GM19468 (cell line): ENCODE data around the gene PAQR4.

Experiments used
- ATAC-seq: cut with Tn5 transposase; IDR thresholded peaks from one replicate; pipeline ENCODE4 v1.9.1; 2021; ENCODE audit warnings: mild to moderate bottlenecking, moderate library complexity, moderate number of reproducible peaks; ENCODE audit not compliant: unreplicated experiment; ENCODE audit errors: extremely low read depth

PAQR4 gene

GRCh38 chr16:3000540-3000939 lies 31.4 kb downstream of the PAQR4 start:
- ATAC-seq, result no peak

GRCh38 chr16:3001316-3001715 lies 32.2 kb downstream of the PAQR4 start:
- no peak for ATAC-seq

- ATAC-seq, result peak; percentile 89
Measured at GRCh38 chr16:3003582-3004270, 34.6 kb downstream of the PAQR4 start.

- ATAC-seq, result no peak
Measured at GRCh38 chr16:3004319-3004718, 35.2 kb downstream of the PAQR4 start.

- no peak for ATAC-seq
Measured at GRCh38 chr16:3004781-3005284, 35.7 kb downstream of the PAQR4 start.

GRCh38 chr16:3007059-3007956 lies 38.2 kb downstream of the PAQR4 start:
- ATAC-seq, result no peak

GRCh38 chr16:3007957-3008689 lies 39.0 kb downstream of the PAQR4 start:
- ATAC-seq, result no peak

GRCh38 chr16:3008690-3009037 lies 39.5 kb downstream of the PAQR4 start:
- ATAC-seq, result no peak

- ATAC-seq, result no peak
Measured at GRCh38 chr16:3009568-3010390, 40.6 kb downstream of the PAQR4 start.

GRCh38 chr16:3010510-3010909 lies 41.4 kb downstream of the PAQR4 start:
- no peak for ATAC-seq

- ATAC-seq, result no peak
Measured at GRCh38 chr16:3012246-3012645, 43.1 kb downstream of the PAQR4 start.

GRCh38 chr16:3012828-3013420 lies 43.8 kb downstream of the PAQR4 start, which contains the start of gene CLDN9:
Gene CLDN9 (plus strand): TSS chr16:3012923. CDS start chr16:3013363, 440 bp downstream.
- ATAC-seq, result no peak

- no peak for ATAC-seq
Measured at GRCh38 chr16:3013491-3013951, 44.4 kb downstream of the PAQR4 start.

- no peak for ATAC-seq
Measured at GRCh38 chr16:3013998-3014690, 45.0 kb downstream of the PAQR4 start.

GRCh38 chr16:3014971-3015370 lies 45.8 kb downstream of the PAQR4 start:
- ATAC-seq, result no peak

GRCh38 chr16:3015865-3016521 lies 46.8 kb downstream of the PAQR4 start:
- no peak for ATAC-seq

GRCh38 chr16:3017344-3017743 lies 48.2 kb downstream of the PAQR4 start:
- no peak for ATAC-seq

- no peak for ATAC-seq
Measured at GRCh38 chr16:3017794-3018506, 48.8 kb downstream of the PAQR4 start, which contains the start of gene CLDN6. Gene CLDN6 (minus strand): TSS chr16:3018183. CDS start chr16:3016021, 2,162 bp downstream.
